ENCODE measurements around the gene TSHZ3.

TSHZ3 gene

GRCh38 chr19:31261603-31262212 lies 87.5 kb downstream of the TSHZ3 start:
- no peak for DNase-seq

GRCh38 chr19:31261019-31261602 lies 88.1 kb downstream of the TSHZ3 start:
- DNase-seq = no peak

- no peak for DNase-seq
These were observed 88.9 kb downstream of the TSHZ3 start for GRCh38 chr19:31260171-31260933.

DNA sequence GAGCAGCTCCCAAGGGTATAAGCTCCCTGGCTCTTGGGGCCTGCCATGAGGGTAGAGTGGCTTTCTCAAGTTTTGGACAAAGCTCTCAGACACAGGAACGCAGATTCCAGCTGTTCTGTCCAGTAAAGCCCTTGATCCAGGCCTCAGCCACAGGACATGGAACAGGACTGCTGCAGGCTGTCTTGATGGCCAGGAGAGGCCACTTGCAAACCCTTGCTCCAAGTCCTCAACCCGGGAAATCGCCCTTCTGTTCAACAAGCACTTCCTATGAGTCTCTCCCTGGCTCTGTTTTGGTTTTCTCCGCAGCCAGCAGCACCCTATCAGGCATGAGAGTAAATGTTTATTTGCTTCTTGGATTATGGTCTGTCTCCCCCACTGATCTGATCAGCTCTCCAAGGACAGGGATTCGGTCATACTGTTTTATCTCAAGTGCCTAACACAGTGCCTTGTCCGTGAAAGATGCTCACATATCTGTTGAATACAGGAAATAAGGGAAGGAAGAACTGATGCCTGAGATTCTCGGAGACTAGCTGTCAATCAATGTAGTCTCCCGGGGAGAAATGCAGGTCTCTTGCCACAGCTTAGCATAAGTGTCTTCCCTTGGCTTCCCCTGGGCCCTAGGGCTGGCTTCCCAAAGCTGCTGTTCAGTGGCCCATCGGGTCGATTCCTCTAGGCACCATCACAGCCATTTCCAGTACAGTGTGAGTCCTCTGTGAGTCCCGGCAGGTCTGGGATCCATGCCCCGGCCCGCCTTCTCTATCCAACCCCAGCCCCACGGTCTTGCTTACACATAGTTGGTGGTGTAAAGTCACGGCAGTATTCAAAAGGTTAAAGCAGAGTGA lies 90.8 kb downstream of the TSHZ3 start:
- DNase-seq = no peak

GRCh38 chr19:31257426-31258130 lies 91.7 kb downstream of the TSHZ3 start:
- no peak for DNase-seq

DNA sequence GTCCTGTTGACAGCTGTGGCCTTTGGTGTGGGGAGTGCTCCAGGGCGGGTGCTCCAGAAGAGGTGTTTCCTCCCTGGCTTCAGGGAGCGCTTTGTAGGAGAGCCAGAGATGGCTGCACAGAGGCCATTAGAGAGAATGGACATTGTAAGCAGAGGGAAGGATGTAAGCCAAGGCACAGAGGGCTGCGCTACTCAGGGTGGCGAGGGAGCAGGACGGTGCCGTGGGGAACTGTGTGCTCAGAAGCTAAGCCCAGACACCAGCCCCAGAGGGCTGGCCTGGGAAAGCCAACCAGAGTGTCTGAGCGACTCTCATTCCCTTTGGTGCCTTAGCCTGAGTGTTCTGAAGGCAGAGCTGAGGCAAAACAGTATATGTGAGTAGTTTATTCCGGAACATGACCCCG lies 92.2 kb downstream of the TSHZ3 start:
- DNase-seq = no peak

DNA sequence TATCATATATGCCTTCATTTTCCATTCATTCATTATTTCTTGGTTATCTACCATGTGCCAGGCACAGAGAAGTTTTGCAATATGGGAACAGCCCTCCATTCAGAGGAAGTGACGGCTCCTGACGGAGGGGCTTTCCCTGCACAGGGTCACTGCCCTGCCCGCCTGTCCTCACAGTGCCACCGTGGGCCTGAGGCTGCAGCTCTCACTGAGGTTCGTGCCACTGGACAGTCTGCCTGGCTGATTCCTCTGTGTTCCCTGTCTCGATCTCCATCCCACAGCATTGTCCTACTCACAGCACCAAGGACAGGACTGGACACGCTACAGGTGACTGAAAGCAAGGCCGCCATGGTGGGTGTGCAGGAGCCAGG lies 92.7 kb downstream of the TSHZ3 start:
- no peak for DNase-seq

DNA sequence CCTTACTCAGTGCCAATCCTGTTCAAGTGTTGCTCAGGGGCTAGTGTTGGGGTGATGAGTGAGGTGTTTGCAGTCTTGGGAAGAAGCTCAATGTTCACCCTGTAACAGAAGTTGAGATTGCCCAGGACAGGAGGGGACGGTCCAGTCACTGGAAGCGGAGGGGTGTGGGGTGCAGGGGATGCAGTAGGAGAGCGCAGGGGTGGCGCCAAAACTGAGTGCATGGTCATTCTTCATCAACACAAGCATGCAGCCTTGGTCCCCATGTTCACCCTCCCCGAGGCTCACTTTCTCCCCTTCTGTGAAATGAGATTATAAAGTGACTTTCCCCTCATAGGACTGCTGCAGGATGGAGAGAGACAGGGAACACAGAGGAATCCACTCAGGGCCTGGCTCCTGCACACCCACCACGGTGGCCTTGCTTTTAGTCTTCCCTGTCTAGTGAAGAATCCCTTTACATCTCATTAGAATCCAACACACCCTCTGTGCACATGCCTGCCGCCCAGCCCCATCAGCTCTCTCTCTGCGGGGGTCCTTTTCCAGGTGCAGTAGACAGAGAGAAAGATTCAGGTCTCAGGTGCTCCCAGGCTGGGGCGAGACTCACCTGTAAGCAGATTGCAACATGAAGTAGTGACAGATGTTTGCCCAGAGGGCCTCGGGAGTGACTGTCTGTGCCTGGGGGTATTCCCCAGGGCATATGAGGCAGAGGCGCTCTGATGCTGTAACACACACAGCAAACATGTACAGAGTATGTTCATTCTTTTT lies 93.2 kb downstream of the TSHZ3 start:
- DNase-seq = no peak

DNA sequence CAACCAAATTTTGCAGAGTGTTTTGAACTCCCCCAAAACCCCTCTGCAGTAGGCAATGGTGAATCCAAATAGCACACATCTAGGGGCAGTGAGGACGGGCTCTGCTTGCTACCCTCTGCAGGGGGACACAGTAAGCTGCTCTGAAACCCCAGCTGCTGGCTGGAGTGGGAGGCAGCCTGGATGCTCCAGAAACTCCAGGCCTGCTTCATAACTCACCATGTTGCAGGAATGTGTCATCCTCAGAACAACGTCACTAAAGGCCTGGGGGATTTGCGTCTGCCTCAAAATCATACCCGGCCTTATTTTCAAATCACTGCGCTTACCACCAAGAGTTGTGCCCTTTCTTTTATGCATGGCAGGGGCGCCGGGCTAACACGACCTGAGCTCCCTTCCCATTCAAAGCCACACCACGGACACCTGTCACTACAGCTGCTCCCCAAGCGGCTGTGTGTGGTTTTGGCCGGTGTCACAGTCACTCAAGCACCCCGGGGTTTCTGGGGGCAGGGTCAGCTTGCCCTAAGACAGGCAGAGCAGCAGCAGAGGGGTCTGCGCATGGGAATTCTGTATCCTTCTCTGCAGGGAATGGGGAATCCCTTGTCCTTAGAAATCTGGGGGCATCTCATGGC lies 93.9 kb downstream of the TSHZ3 start:
- DNase-seq = no peak

DNA sequence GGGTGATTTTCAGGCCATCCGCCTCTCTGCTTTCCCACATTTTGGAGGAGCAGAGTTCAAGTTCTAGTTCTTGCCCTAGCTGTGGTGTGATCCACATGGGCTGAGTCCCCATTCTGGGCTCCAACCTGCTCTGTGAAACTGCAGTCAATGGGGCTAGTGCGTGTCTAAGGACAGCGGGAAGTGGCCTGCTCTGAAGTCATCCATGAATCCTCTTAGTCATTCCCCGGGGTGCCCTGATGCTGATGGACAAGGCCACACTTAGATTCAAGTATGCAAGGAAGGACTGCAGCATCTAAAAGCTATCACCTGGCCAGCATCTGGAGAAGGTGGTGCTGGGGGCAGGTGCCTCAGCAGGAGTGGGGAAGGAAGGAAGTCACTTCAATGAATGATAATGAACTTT lies 94.6 kb downstream of the TSHZ3 start:
- DNase-seq = no peak

DNA sequence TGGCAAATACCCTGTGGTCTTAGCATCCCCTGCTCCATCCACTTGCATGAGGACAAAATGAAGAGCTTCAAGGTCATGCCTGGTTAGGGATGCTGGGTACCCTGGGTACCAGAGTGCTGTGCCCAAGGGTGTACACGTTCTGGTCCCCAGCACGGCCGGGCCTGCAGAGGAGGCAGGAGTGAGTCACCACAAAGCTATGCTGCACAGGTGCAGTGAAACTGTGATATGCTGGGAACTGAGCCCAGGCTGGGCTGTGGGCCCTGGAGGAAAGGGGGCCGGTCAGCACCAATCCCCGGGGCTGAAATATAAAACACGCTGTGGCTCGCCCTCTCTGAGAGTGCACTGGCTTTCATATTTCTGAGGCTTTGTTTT lies 95.1 kb downstream of the TSHZ3 start:
- DNase-seq = no peak

DNA sequence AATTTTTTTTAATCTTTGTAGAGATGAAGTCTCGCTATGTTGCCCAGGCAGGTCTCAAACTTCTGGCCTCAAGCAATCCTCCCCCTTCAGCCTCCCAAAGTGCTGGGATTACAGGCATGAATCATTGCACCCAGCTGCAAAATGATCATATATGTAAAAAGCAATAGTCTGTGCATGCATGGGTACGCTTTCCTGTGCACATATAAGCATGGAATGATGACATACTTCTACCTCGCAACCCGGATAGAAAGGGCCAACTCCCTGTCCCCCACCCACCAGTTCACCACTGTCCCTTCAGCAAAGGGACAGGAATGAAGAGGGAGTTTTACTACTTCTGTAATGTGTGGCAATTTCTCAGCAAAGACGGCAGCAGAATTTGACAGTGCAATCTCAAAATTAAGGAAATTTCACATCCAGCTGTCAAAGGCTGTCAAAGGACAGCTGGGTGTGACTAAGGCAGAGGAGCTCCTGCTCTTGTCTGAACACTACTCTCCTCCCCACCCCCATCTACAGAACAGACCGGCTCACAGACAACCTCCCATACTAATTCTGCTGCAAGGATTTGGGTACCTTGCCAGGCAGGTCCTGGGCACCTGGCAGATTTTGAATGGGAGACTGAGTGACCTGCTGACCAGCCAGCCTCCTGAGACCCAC lies 95.6 kb downstream of the TSHZ3 start:
- no peak for DNase-seq

- no peak for DNase-seq
These were observed 96.8 kb downstream of the TSHZ3 start for GRCh38 chr19:31252441-31252840.

DNA sequence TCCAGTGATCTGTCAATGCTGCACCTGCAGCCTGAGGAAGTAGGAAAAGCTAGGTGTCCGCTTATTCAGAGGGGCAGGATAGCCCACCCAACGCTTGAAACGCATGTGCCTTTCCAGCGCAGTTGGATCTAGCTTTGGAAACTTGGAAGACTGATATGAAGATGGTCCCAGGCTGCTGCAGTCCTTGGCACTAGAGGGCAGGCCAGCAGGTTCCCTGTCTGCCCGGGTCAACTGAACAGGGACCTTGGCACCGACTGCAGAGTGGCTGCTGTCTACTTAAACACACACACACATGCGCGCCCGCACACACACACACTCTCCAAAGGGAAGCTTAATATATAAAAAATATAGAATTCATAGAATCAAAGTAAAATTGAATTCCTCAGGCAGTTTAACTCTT lies 100.0 kb downstream of the TSHZ3 start:
- no peak for DNase-seq

DNA sequence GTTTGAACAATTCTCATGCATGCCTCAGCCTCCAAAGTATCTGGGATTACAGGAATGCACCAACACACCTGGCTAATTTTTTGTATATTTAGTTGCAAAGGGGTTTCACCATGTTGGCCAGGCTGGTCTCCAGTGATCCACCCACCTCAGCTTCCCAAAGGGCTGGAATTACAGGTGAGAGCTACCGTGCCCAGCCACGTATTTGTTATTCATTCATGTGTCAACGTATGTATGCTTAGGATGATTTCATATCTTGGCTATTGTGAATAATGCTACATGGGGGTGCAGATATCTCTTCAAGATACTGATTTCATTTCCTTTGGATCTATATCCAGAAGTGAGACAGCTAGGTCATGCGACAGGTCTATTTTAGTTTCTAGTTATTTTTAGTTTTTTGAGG lies 113.4 kb downstream of the TSHZ3 start:
- no peak for DNase-seq

- no peak for DNase-seq
These were observed 115.9 kb downstream of the TSHZ3 start for GRCh38 chr19:31233295-31233800.

- no peak for DNase-seq
These were observed 116.4 kb downstream of the TSHZ3 start for GRCh38 chr19:31232871-31233270.

- no peak for DNase-seq
These were observed 117.1 kb downstream of the TSHZ3 start for GRCh38 chr19:31232180-31232579.

- DNase-seq = no peak
These were observed 118.0 kb downstream of the TSHZ3 start for GRCh38 chr19:31231237-31231636.

DNA sequence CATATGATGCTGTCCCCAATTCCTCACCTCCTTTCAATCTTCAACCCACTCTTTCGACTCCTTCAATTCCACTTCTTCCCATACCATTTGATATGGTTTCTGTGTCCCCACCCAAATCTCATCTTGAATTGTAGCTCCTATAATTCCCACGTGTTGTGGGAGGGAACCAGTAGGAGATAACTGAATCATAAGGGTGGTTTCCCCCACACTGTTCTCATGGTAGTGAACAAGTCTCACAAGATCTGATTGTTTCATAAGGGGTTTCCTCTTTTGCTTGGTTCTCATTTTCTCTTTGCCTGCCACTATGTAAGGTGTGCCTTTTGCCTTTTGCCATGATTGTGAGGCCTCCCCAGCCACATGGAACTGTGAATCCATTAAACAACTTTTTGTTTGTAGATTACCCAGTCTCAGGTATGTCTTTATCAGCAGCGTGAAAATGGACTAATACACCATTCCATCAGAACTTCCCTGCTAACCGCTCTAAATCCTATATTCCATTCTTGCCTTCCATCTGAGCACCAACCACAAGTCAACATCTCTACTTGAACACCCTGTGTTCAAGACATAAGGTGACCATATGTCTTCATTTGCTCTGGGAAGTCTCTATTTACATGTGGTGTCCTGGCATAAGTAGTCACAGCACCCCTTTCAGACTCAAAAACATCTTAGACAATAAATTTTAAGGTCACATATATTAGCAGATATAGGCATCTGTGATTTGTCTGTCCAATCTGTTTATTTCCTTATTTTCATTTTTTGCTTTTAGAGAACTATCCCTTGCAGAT lies 122.9 kb downstream of the TSHZ3 start:
- DNase-seq = no peak

Measured in CD4-positive, alpha-beta T cell treated with Interleukin-12 subunit alpha and Interleukin-12 subunit beta, for 1 hour (primary cell).